ENCODE measurements around the gene RPAP3.
A peak's percentile ranks its signal among the peaks of the same experiment; 100 is the strongest.

RPAP3 gene

GRCh38 chr12:47717443-47718193 is 11.8 kb upstream of the RPAP3 start:
- Histone ChIP-seq H3K36me3 (ENCODE audit: control insufficient read depth, insufficient read depth, low read length) (no peaks in the 10 kb centered on the region), H3K4me1 (ENCODE audit: control insufficient read depth, insufficient read depth, low read length, poor library complexity, severe bottlenecking) (peaks cover 9% of the 10 kb centered on the region), H3K27ac (ENCODE audit: low read depth, low read length, severe bottlenecking) (peak overlapping the region; percentile 90), H3K9me3 (ENCODE audit: control insufficient read depth, low read length) (no peaks in the 10 kb centered on the region), H3K4me3 (ENCODE audit: extremely low read depth, insufficient read depth, low read length, poor library complexity, severe bottlenecking) (no peak overlapping the region)
- 19 to 22% methylated on average over 8 to 10 of the region's 13 CpGs for WGBS, 2 experiments (ENCODE audit: insufficient coverage in 2 of 2)

GRCh38 chr12:47717046-47717442 is 11.2 kb upstream of the RPAP3 start:
- H3K36me3 ChIP-seq (ENCODE audit: control insufficient read depth, insufficient read depth, low read length): no peaks in the 10 kb centered on the region
- H3K27ac ChIP-seq (ENCODE audit: low read depth, low read length, severe bottlenecking): no peak overlapping the region
- WGBS, 2 experiments (ENCODE audit: insufficient coverage in 2 of 2): 50 to 89% methylated on average over 1 to 6 of the region's 6 CpGs

DNA sequence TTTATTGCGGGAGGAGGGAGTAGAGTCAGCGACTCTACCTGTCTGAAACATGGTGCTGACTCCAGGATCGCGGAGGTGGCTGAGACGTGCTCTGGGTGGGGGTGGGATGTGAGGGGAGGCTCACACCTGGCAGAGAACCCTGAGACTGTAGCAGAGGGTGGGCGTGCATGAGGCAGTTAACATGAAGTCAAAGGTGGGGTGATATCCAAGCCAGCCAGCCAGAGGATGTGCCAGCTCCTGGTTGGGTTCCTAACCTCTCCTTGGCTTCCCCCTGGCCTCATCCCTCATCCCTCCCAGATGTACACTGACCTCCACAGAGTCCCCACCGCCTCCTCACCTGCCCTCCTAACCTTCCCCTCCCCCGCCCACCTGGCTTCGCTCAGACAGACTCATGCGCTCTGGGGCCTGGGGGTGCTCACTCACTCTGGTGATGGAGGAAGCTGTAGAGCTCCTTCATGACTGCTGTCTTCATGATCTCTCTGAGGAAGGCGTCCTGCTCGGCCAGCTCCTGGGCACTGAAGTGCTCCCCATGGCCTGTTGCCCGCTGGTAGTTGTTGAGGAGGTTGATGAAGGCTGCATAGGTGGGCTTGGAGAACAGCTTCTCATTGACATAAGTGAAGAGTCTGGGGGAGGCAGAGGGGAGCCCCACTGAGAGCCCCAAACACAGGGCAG is 10.2 kb upstream of the RPAP3 start:
- no peaks in the 10 kb centered on the region for H3K9me3 ChIP-seq (ENCODE audit: control insufficient read depth, low read length)
- peaks cover 9% of the 10 kb centered on the region for H3K4me1 ChIP-seq (ENCODE audit: control insufficient read depth, insufficient read depth, low read length, poor library complexity, severe bottlenecking)
- H3K4me3 ChIP-seq (ENCODE audit: extremely low read depth, insufficient read depth, low read length, poor library complexity, severe bottlenecking): no peak overlapping the region
- H3K27ac ChIP-seq (ENCODE audit: low read depth, low read length, severe bottlenecking): no peak overlapping the region
- 92 to 95% methylated on average over 7 to 11 of the region's 13 CpGs for WGBS, 2 experiments (ENCODE audit: insufficient coverage in 2 of 2)
- no peaks in the 10 kb centered on the region for H3K36me3 ChIP-seq (ENCODE audit: control insufficient read depth, insufficient read depth, low read length)

More at GRCh38 chr12:47717046-47717442, 11.2 kb upstream of the RPAP3 start:
- Histone ChIP-seq H3K4me1 (ENCODE audit: control insufficient read depth, insufficient read depth, low read length, poor library complexity, severe bottlenecking) (peaks cover 9% of the 10 kb centered on the region), H3K9me3 (ENCODE audit: control insufficient read depth, low read length) (no peaks in the 10 kb centered on the region), H3K4me3 (ENCODE audit: extremely low read depth, insufficient read depth, low read length, poor library complexity, severe bottlenecking) (no peak overlapping the region)

GRCh38 chr12:47715393-47715876 is 9.6 kb upstream of the RPAP3 start:
- no peaks in the 10 kb centered on the region for H3K36me3 ChIP-seq (ENCODE audit: control insufficient read depth, insufficient read depth, low read length)
- no peak overlapping the region for H3K4me3 ChIP-seq (ENCODE audit: extremely low read depth, insufficient read depth, low read length, poor library complexity, severe bottlenecking)
- no peaks in the 10 kb centered on the region for H3K9me3 ChIP-seq (ENCODE audit: control insufficient read depth, low read length)
- H3K27ac ChIP-seq (ENCODE audit: low read depth, low read length, severe bottlenecking): no peak overlapping the region
- 40 to 44% methylated on average over 9 of the region's 10 CpGs for WGBS, 2 experiments (ENCODE audit: insufficient coverage in 2 of 2)
- peaks cover 9% of the 10 kb centered on the region for H3K4me1 ChIP-seq (ENCODE audit: control insufficient read depth, insufficient read depth, low read length, poor library complexity, severe bottlenecking)

GRCh38 chr12:47714826-47715386 is 9.1 kb upstream of the RPAP3 start:
- Histone ChIP-seq H3K4me3 (ENCODE audit: extremely low read depth, insufficient read depth, low read length, poor library complexity, severe bottlenecking) (no peak overlapping the region), H3K27ac (ENCODE audit: low read depth, low read length, severe bottlenecking) (no peak overlapping the region), H3K36me3 (ENCODE audit: control insufficient read depth, insufficient read depth, low read length) (no peaks in the 10 kb centered on the region), H3K4me1 (ENCODE audit: control insufficient read depth, insufficient read depth, low read length, poor library complexity, severe bottlenecking) (peaks cover 9% of the 10 kb centered on the region), H3K9me3 (ENCODE audit: control insufficient read depth, low read length) (no peaks in the 10 kb centered on the region)
- WGBS, 2 experiments (ENCODE audit: insufficient coverage in 2 of 2): 50 to 51% methylated on average over 5 of the region's 5 CpGs

DNA sequence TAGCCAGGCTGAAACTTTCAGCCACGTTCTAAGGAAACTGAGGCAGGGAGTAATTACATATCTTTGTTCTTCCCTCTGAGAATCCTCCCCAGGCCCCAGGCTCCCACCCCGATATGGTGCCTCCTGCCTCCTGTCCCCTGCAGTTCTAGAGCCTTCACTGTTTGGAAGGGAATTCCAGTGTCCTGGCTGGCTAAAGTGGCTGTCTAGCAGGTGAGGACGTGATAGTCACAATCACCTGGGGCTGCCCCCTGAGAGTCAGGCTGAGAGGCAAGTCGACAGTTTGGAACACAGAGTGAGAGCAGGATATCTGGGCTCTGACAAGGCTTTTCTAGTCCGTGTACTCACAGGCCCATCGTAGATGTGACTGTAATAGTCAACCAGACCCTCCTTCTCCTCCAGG is 6.3 kb upstream of the RPAP3 start:
- Histone ChIP-seq H3K36me3 (ENCODE audit: control insufficient read depth, insufficient read depth, low read length) (no peaks in the 10 kb centered on the region), H3K9me3 (ENCODE audit: control insufficient read depth, low read length) (no peaks in the 10 kb centered on the region), H3K4me3 (ENCODE audit: extremely low read depth, insufficient read depth, low read length, poor library complexity, severe bottlenecking) (no peak overlapping the region), H3K27ac (ENCODE audit: low read depth, low read length, severe bottlenecking) (no peak overlapping the region), H3K4me1 (ENCODE audit: control insufficient read depth, insufficient read depth, low read length, poor library complexity, severe bottlenecking) (no peaks in the 10 kb centered on the region)
- 85 to 94% methylated on average over 2 to 5 of the region's 6 CpGs for WGBS, 2 experiments (ENCODE audit: insufficient coverage in 2 of 2)

- Histone ChIP-seq H3K36me3 (ENCODE audit: control insufficient read depth, insufficient read depth, low read length) (no peaks in the 10 kb centered on the region), H3K4me1 (ENCODE audit: control insufficient read depth, insufficient read depth, low read length, poor library complexity, severe bottlenecking) (no peaks in the 10 kb centered on the region), H3K27ac (ENCODE audit: low read depth, low read length, severe bottlenecking) (no peak overlapping the region), H3K9me3 (ENCODE audit: control insufficient read depth, low read length) (no peaks in the 10 kb centered on the region), H3K4me3 (ENCODE audit: extremely low read depth, insufficient read depth, low read length, poor library complexity, severe bottlenecking) (no peak overlapping the region)
- WGBS, 2 experiments (ENCODE audit: insufficient coverage in 2 of 2): 94% methylated on average over 4 to 5 of the region's 5 CpGs
These were observed 5.6 kb upstream of the RPAP3 start for GRCh38 chr12:47711448-47711847.

DNA sequence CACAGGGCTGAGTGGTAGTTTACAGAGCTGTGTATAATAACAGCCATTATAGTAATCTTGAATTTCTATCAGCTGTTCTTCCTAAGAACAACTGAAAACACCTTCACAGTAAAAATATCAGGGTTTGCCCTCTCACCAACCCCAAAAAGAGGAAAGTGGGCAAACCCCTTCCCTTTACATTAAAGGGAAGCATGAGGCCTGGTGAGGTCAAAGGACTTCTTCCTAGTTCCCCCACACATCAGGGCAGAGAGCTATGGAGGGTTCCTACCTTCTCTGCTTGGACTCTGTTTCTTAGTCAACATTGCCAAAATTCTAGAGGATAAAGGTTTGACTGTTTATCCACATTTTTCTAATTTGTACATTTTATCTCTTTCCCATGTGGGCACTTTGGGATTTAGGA is 4.4 kb upstream of the RPAP3 start:
- Histone ChIP-seq H3K36me3 (ENCODE audit: control insufficient read depth, insufficient read depth, low read length) (no peaks in the 10 kb centered on the region), H3K9me3 (ENCODE audit: control insufficient read depth, low read length) (no peaks in the 10 kb centered on the region), H3K4me1 (ENCODE audit: control insufficient read depth, insufficient read depth, low read length, poor library complexity, severe bottlenecking) (no peaks in the 10 kb centered on the region), H3K27ac (ENCODE audit: low read depth, low read length, severe bottlenecking) (no peak overlapping the region), H3K4me3 (ENCODE audit: extremely low read depth, insufficient read depth, low read length, poor library complexity, severe bottlenecking) (no peak overlapping the region)

DNA sequence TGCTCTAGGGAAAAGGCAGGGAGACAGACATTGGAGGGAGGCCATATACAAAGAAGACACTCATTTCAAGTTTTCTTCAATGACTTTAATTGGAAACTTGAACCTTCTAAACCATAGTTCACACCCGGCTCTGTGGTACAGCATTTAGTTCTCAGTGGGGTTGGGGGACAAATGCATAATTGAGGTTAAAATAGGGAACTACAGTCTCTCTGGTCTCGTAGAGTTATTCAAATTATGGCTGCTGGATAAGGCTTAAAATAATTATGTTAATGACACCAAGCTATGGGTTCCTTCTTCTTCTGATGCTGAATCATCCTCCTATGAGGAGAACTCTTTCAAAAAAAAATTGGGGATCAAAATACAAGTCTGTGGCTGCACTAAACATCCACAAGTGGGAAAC is 3.8 kb upstream of the RPAP3 start:
- 100% methylated on average over 1 of the region's 2 CpGs; no CpG with 5 or more reads in 1 of the 2 experiments for WGBS, 2 experiments (ENCODE audit: insufficient coverage in 2 of 2)
- Histone ChIP-seq H3K4me3 (ENCODE audit: extremely low read depth, insufficient read depth, low read length, poor library complexity, severe bottlenecking) (no peak overlapping the region), H3K4me1 (ENCODE audit: control insufficient read depth, insufficient read depth, low read length, poor library complexity, severe bottlenecking) (no peaks in the 10 kb centered on the region), H3K9me3 (ENCODE audit: control insufficient read depth, low read length) (no peaks in the 10 kb centered on the region), H3K27ac (ENCODE audit: low read depth, low read length, severe bottlenecking) (no peak overlapping the region), H3K36me3 (ENCODE audit: control insufficient read depth, insufficient read depth, low read length) (no peaks in the 10 kb centered on the region)

DNA sequence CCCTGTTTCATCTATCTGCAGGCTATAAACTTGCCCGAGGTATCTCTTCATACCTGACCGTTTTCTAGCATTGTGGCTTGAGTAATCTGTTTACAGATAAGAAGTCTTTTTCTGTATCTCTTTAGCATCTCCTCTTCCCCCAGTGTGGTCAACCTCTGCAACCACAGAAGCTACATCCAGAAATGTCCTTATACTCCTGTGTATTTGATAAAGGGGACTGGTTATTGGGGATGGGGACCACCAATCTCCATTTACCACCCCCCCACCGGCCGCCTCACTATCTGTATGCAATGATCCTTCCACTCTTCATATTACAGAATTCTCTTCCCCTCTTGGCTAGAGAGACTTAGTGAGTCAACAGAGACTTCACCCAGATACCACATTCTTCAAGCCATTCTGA is 3.4 kb upstream of the RPAP3 start:
- H3K4me3 ChIP-seq (ENCODE audit: extremely low read depth, insufficient read depth, low read length, poor library complexity, severe bottlenecking): no peak overlapping the region
- H3K27ac ChIP-seq (ENCODE audit: low read depth, low read length, severe bottlenecking): no peak overlapping the region
- 100% methylated on average over 1 of the region's 4 CpGs; no CpG with 5 or more reads in 1 of the 2 experiments for WGBS, 2 experiments (ENCODE audit: insufficient coverage in 2 of 2)
- no peaks in the 10 kb centered on the region for H3K4me1 ChIP-seq (ENCODE audit: control insufficient read depth, insufficient read depth, low read length, poor library complexity, severe bottlenecking)
- H3K36me3 ChIP-seq (ENCODE audit: control insufficient read depth, insufficient read depth, low read length): no peaks in the 10 kb centered on the region
- no peaks in the 10 kb centered on the region for H3K9me3 ChIP-seq (ENCODE audit: control insufficient read depth, low read length)

All from mesodermal cell (in vitro differentiated cells).